Measurements from ENCODE around the gene STXBP4.

STXBP4 gene

GRCh38 chr17:55157165-55157564 is 188.6 kb downstream of the STXBP4 start:
- no peaks in the 10 kb centered on the region for H3K27me3 ChIP-seq (ENCODE audit: insufficient read depth, low read length)
- no peak for TF ChIP-seq EZH2 (IDR thresholded peaks at IDR 0.05; ENCODE audit: borderline replicate concordance, low read length)
- TF ChIP-seq CTCF (IDR thresholded peaks at IDR 0.05; ENCODE audit: low read length): no peak
- no peak overlapping the region for H2AFZ ChIP-seq (ENCODE audit: low read length)
- H3K4me1 ChIP-seq (ENCODE audit: insufficient read depth, low read length, severe bottlenecking): no peaks in the 10 kb centered on the region
- no peak overlapping the region for H3K27ac ChIP-seq (ENCODE audit: low read depth, low read length, poor library complexity, severe bottlenecking)
- no peaks in the 10 kb centered on the region for H3K9me2 ChIP-seq (ENCODE audit: low read depth, low read length)
- H4K20me1 ChIP-seq (ENCODE audit: insufficient read depth, low read length): no peaks in the 10 kb centered on the region
- H3K4me3 ChIP-seq (ENCODE audit: low read depth, low read length, poor library complexity, severe bottlenecking): no peak overlapping the region
- no peak overlapping the region for H3K4me2 ChIP-seq (ENCODE audit: low read length)
- no peaks in the 10 kb centered on the region for H3K9me3 ChIP-seq (ENCODE audit: low read length)
- no peak overlapping the region for H3K9ac ChIP-seq (ENCODE audit: low read length)
- no peaks in the 10 kb centered on the region for H3K79me2 ChIP-seq (ENCODE audit: insufficient read depth, low read length)
- no peaks in the 10 kb centered on the region for H3F3A ChIP-seq (ENCODE audit: insufficient read depth, low read length)
- no peaks in the 10 kb centered on the region for H3K36me3 ChIP-seq (ENCODE audit: insufficient read depth, low read length)

- no peak overlapping the region for H3K4me3 ChIP-seq (ENCODE audit: low read depth, low read length, poor library complexity, severe bottlenecking)
- H3F3A ChIP-seq (ENCODE audit: insufficient read depth, low read length): no peaks in the 10 kb centered on the region
- H3K4me1 ChIP-seq (ENCODE audit: insufficient read depth, low read length, severe bottlenecking): no peaks in the 10 kb centered on the region
- H2AFZ ChIP-seq (ENCODE audit: low read length): no peak overlapping the region
- TF ChIP-seq EZH2 (IDR thresholded peaks at IDR 0.05; ENCODE audit: borderline replicate concordance, low read length) (no peak), CTCF (IDR thresholded peaks at IDR 0.05; ENCODE audit: low read length) (no peak)
- H3K36me3 ChIP-seq (ENCODE audit: insufficient read depth, low read length): no peaks in the 10 kb centered on the region
- no peaks in the 10 kb centered on the region for H3K27me3 ChIP-seq (ENCODE audit: insufficient read depth, low read length)
- H3K9me2 ChIP-seq (ENCODE audit: low read depth, low read length): no peaks in the 10 kb centered on the region
- H3K4me2 ChIP-seq (ENCODE audit: low read length): no peak overlapping the region
- no peaks in the 10 kb centered on the region for H3K79me2 ChIP-seq (ENCODE audit: insufficient read depth, low read length)
- H4K20me1 ChIP-seq (ENCODE audit: insufficient read depth, low read length): no peaks in the 10 kb centered on the region
- no peak overlapping the region for H3K27ac ChIP-seq (ENCODE audit: low read depth, low read length, poor library complexity, severe bottlenecking)
- no peak overlapping the region for H3K9ac ChIP-seq (ENCODE audit: low read length)
- H3K9me3 ChIP-seq (ENCODE audit: low read length): no peaks in the 10 kb centered on the region
Observed at GRCh38 chr17:55158439-55158838, 189.9 kb downstream of the STXBP4 start.

GRCh38 chr17:55159251-55159650 is 190.7 kb downstream of the STXBP4 start:
- H3K4me3 ChIP-seq (ENCODE audit: low read depth, low read length, poor library complexity, severe bottlenecking): no peak overlapping the region
- H3K4me1 ChIP-seq (ENCODE audit: insufficient read depth, low read length, severe bottlenecking): no peaks in the 10 kb centered on the region

More at GRCh38 chr17:55159251-55159650, 190.7 kb downstream of the STXBP4 start:
- H4K20me1 ChIP-seq (ENCODE audit: insufficient read depth, low read length): no peaks in the 10 kb centered on the region
- H3K27me3 ChIP-seq (ENCODE audit: insufficient read depth, low read length): no peaks in the 10 kb centered on the region
- TF ChIP-seq CTCF (IDR thresholded peaks at IDR 0.05; ENCODE audit: low read length) (no peak), EZH2 (IDR thresholded peaks at IDR 0.05; ENCODE audit: borderline replicate concordance, low read length) (no peak)
- no peak overlapping the region for H2AFZ ChIP-seq (ENCODE audit: low read length)
- no peaks in the 10 kb centered on the region for H3K9me2 ChIP-seq (ENCODE audit: low read depth, low read length)
- no peak overlapping the region for H3K4me2 ChIP-seq (ENCODE audit: low read length)
- H3K9ac ChIP-seq (ENCODE audit: low read length): no peak overlapping the region
- H3F3A ChIP-seq (ENCODE audit: insufficient read depth, low read length): no peaks in the 10 kb centered on the region
- H3K27ac ChIP-seq (ENCODE audit: low read depth, low read length, poor library complexity, severe bottlenecking): no peak overlapping the region
- H3K9me3 ChIP-seq (ENCODE audit: low read length): no peaks in the 10 kb centered on the region
- no peaks in the 10 kb centered on the region for H3K79me2 ChIP-seq (ENCODE audit: insufficient read depth, low read length)
- H3K36me3 ChIP-seq (ENCODE audit: insufficient read depth, low read length): no peaks in the 10 kb centered on the region

All from OCI-LY1 (cell line).